HuH-7.5 (cell line): ENCODE results near the gene HLA-DRA.
"Not testable (repeated sequence)": the region's sequence is repeated elsewhere in the genome, so short reads cannot be mapped to it uniquely, and the experiment has no call there.

Experiments used
- DNase-seq: peaks from one replicate; pipeline ENCODE4 v3.0.0; 2011; ENCODE audit warnings: low spot score

Gene HLA-DRA

GRCh38 chr6:32431142-32431541 lies 8.5 kb upstream of the HLA-DRA start:
- DNase-seq, result no peak

DNA sequence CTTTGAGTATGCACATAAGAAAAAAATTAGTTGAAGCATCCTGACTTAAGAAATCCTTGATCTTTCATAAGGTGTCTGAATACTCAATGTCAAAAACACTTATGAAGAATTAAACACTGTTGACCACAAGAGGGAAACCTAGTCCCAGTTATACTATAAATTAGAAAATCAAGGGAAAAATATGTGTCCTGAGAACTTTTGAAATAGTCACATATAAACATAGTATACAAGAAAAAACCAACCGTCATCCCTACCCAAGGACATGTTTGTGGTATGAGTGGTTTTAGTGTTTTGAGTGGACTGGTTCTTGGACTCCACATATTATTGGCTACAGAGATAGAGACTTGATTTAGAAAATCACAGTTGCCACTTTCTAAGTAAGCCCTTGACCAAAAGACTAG lies 7.6 kb upstream of the HLA-DRA start:
- no peak for DNase-seq

DNA sequence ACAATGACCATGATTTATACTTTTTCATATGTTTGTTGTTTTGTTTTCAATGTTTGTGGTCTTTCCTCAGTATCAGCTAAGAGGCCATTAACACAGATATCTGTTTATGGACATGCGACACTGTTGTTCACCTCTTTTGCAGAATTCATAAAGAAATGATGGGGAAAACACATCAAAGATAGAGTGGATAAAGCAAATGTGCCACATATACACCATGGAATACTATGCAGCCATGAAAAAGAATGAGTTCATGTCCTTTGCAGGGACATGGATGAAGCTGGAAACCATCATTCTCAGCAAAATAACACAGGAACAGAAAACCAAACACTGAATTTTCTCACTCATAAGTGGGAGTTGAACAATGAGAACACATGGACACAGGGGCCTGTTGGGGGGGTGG lies 5.7 kb upstream of the HLA-DRA start:
- not testable (repeated sequence) for DNase-seq

DNA sequence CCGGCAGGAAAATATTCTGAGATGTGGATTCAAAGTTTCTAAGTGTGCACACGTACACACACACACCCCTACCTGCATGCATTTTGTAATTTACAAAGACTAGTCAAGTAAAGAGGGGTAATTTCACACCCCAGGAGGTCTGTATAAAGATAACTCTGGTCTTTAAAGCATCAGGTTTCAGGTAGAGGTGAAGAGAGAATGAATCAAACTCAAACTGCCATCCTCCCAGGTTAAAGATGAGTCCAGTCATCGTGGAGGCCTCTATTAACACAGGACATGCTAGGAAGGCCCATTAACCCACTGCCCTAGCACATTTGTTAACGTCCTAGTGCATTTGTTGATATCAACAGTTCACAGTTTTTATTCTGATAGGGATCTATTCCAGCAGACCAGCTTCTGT lies 3.5 kb upstream of the HLA-DRA start:
- no peak for DNase-seq

- DNase-seq, result no peak
Observed at GRCh38 chr6:32436995-32437836, 2.5 kb upstream of the HLA-DRA start.

DNA sequence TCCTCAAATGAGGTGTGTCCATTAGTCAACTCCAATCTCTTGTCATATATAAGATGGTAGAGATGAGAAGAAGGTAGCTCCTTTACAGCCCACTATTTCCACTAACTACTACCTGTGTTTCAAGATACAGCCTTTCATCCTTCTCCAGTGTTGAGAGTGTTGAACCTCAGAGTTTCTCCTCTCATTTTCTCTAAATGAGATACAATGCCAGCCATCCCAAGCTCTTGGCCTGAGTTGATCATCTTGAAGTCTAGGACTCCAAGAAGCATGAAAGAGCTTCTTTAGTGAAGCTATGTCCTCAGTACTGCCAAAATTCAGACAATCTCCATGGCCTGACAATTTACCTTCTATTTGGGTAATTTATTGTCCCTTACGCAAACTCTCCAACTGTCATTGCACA lies 548 bp upstream of the HLA-DRA start:
- DNase-seq, result no peak

GRCh38 chr6:32442243-32442667 lies 2.6 kb downstream of the HLA-DRA start:
- DNase-seq, result no peak

DNA sequence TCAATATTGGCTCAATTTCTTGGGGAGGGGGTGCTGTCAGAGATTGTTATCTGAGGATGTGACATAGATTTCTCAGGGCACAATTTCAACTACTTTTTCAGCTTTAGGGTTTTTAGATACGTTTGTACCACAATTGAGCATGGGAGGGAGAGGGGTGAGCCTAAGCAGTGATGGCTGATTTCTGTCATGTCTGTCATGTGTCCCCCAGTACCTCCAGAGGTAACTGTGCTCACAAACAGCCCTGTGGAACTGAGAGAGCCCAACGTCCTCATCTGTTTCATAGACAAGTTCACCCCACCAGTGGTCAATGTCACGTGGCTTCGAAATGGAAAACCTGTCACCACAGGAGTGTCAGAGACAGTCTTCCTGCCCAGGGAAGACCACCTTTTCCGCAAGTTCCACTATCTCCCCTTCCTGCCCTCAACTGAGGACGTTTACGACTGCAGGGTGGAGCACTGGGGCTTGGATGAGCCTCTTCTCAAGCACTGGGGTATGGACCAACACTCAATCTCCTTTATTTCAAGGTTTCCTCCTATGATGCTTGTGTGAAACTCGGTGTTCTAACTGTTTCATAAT lies 3.4 kb downstream of the HLA-DRA start:
- DNase-seq, result no peak

- no peak for DNase-seq
Observed at GRCh38 chr6:32444433-32444832, 4.7 kb downstream of the HLA-DRA start.

- DNase-seq, result no peak
Observed at GRCh38 chr6:32445321-32445854, 5.7 kb downstream of the HLA-DRA start.

DNA sequence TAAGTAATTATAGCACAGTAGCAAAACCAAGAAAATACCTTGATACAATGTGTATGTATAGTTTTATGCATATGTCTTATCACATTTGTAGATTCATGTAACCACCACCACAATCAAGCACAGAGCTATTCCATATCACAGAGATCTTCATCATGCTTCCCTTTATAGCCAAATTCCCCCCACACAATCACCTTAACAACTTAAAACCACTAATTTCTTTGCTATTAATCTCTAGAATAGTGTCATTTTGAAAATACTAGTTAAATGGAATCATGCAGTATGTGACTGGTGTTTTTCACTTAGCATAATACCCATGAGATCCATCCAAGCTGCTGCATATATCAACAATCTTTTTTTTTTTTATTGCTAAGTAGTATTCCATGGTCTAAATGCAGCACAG lies 8.2 kb downstream of the HLA-DRA start:
- DNase-seq, result no peak

DNA sequence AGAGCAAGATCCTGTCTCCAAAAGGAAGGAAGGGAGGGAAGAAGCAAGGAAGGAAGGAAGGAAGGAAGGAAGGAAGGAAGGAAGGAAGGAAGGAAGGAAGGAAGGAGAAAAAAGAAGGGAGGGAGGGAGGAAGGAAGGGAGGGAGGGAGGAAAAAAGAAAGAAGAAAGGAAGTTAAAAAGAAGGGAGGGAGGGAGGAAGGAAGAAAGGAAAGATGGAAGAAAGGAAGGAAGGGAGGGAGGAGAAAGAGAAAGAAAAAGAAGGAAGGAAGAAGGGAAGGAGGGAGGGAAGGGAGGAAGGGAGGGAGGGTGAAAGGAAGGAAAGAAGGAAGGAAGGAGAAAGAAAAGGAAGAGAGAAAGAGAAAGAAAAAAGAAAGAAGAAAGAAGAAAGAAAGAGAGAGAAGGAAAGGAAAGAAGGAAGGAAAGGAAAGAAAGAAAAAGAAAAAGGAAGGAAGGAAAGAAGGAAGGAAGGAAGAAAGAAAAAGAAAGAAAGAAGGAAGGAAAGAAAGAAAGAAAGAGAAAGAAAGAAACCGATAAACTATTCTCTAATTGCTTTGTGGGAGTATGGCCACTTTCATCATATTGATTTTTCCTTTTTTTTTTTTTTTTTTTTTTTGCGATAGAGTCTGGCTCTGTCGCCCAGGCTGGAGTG lies 9.5 kb downstream of the HLA-DRA start:
- DNase-seq, result no peak

- no peak for DNase-seq
Observed at GRCh38 chr6:32457054-32457453, 17.4 kb downstream of the HLA-DRA start.

DNA sequence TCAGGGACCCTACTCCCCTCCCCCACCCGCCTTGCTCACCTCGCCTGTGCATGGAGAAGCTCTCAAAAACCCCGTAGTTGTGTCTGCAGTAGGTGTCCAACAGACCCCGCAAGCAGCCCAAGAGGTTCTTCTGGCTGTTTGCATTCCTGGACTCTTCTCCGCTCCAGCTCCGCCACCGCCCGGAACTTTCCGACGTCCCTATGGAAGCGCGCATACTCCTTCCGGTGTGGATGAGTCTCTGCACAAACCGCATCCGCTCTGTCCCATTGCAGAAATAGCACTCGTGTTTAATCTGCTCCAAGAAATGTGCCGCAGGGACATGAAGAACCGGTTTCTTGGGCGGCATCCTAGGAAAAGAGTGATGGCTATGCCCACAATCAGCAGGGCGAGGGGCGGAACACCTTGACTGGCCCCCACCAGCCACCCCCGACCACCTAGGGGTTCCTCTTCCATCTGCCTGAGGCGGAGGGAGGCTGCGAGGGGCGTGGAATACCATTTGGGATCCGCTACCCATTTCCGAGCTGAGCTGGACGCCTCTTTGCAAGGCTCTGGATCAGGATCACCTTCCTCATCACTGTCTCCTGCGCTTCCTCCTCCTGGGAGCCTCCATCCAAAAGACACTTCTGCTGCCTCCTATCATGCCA lies 20.2 kb downstream of the HLA-DRA start:
- no peak for DNase-seq

- no peak for DNase-seq
Observed at GRCh38 chr6:32460528-32460927, 20.8 kb downstream of the HLA-DRA start.

GRCh38 chr6:32461493-32461892 lies 21.8 kb downstream of the HLA-DRA start:
- no peak for DNase-seq

DNA sequence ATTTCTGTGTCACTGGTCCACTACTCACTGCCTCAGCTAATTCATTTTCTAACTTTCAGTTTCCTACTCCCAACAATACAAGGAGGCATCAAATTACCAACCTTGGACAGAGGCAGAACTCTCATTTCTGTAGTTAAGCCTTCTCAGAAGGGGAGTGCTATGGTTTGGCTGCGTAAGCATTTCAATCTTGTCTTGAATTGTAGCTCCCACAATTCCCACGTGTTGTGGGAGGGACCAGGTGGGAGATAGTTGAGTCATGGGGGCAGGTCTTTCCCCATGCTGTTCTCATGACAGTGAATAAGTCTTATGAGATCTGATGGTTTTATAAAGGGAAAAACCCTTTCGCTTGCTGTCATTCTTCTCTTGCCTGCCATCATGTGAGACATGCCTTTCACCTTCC lies 22.9 kb downstream of the HLA-DRA start:
- DNase-seq, result no peak

DNA sequence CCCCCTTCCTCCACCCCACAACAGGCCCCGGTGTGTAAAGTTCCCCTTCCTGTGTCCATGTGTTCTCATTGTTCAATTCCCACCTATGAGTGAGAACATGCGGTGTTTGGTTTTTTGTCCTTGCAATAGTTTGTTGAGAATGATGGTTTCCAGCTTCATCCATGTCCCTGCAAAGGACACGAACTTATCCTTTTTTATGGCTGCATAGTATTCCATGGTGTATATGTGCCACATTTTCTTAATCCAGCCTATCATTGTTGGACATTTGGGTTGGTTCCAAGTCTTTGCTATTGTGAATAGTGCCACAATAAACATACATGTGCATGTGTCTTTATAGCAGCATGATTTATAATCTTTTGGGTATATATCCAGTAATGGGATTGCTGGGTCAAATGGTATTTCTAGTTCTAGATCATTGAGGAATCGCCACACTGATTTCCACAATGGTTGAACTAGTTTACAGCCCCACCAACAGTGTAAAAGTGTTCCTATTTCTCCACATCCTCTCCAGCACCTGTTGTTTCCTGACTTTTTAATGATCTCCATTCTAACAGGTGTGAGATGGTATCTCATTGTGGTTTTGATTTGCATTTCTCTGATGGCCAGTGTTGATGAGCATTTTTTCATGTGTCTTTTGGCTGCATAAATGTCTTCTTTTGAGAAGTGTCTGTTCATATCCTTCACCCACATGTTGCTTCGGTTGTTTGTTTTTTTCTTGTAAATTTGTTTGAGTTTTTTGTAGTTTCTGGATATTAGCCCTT lies 28.2 kb downstream of the HLA-DRA start:
- DNase-seq, result not testable (repeated sequence)

- DNase-seq, result no peak
Observed at GRCh38 chr6:32472781-32473375, 33.2 kb downstream of the HLA-DRA start.

DNA sequence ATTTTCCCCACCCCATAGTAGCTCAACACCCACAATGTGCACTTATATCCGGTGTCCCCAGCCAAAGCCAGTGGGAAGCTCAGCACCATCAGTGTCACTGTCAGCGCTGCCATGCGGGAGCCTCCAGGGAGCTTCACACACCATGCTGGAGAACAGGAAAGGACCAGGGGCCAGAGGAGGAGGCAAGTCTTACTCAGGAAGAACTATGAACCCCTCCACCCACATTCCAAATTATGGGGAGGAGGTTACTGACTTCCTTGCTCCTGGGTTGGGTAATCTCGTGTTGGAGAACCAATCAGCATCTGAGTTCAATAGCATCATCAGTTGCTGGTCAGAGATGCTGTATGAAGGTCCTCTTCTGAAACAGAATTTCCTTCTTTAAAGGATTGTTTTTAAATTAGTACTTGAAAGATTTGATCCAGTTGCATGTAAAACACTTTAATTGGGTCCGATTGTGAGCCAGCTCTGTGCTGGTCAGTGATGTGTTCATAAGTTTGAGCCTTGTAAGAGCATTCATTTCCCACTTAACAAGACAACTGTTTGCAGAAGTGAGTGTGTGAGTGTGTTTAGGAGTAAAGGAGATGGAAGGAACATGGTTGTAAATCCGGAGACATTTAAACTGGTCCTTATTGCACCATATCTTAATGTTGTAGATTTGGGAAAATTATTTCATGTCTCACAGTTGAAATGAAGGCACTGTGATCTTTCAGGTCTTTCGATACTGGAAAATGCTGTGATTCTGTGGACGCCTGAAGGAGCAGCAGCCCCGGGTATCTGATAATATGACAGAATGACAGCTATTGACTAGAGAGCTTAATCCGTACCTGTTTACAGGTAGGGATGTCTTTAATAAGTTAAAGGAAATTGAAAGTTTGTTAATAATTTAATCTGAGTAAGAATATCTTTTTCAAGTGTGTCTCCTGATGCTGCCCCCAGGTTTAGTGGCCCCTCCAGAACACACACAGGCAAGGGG lies 34.0 kb downstream of the HLA-DRA start:
- not testable (repeated sequence) for DNase-seq
